K562 (cell line): ENCODE data around the gene MTERF4.

Experiments
- BRCA1 ChIP-seq, 2 experiments: fragments of 450-650 bp in 1 of 2; sonication (generic) in 1 of 2; formaldehyde crosslinking in 1 of 2; IDR thresholded peaks; 2 replicates each; pipeline versions ENCODE4 v1.5.0 to v1.6.1; 2017 to 2020; ENCODE audit warnings: mild to moderate bottlenecking in 1 of 2, missing genetic modification reagents in 1 of 2
- CTCF ChIP-seq, 3 experiments: IDR thresholded peaks in 2 of 3; conservative IDR thresholded peaks in 1 of 3; 2 replicates each; pipeline ENCODE4 v1.5.1; 2011 to 2012; ENCODE audit warnings: low read length in 3 of 3, mild to moderate bottlenecking in 3 of 3, control low read depth in 2 of 3, improper control_type of control experiment in 1 of 3, inconsistent platforms in 1 of 3, low read depth in 1 of 3, mixed read lengths in 1 of 3, moderate library complexity in 1 of 3; ENCODE audit not compliant: insufficient read depth in 2 of 3
- JUN ChIP-seq, 2 experiments: sonication (generic) in 1 of 2; formaldehyde crosslinking in 1 of 2; IDR thresholded peaks; 2 replicates each; pipeline versions ENCODE4 v1.6.1 to v1.8.0; 2012 to 2022; ENCODE audit warnings: borderline replicate concordance in 2 of 2, mild to moderate bottlenecking in 2 of 2, improper control_type of control experiment in 1 of 2, low read depth in 1 of 2, low read length in 1 of 2, missing genetic modification reagents in 1 of 2
- SP2 ChIP-seq: IDR thresholded peaks from 2 replicates; pipeline ENCODE4 v1.6.1; 2011; ENCODE audit warnings: mild to moderate bottlenecking, low read depth, low read length, moderate library complexity; ENCODE audit not compliant: poor library complexity, severe bottlenecking; ENCODE audit errors: extremely low read depth

GRCh38 chr2:241091201-241091600 is 10.9 kb downstream of the MTERF4 start:
- TF ChIP-seq CTCF (IDR thresholded peaks at IDR 0.05 in 2 of 3, conservative IDR thresholded peaks at IDR 0.05 in 1 of 3; ENCODE audit: insufficient read depth in 2 of 3, low read depth in 1 of 3, low read length in 3 of 3) (no peak), BRCA1 (IDR thresholded peaks at IDR 0.05) (no peak), BRCA1 (CRISPR knock-in tag; IDR thresholded peaks at IDR 0.05) (no peak), JUN (IDR thresholded peaks at IDR 0.05; ENCODE audit: borderline replicate concordance, low read depth, low read length) (no peak), JUN (CRISPR knock-in tag; IDR thresholded peaks at IDR 0.05; ENCODE audit: borderline replicate concordance) (no peak), SP2 (no peak)
